Inflammatory macrophage (primary cell): ENCODE measurements around the gene RGMA.
"Not testable (repeated sequence)": the region's sequence is repeated elsewhere in the genome, so short reads cannot be mapped to it uniquely, and the experiment has no call there.

Experiments used
- DNase-seq, 2 donors: peaks; one replicate each; pipeline ENCODE4 v3.0.0-alpha.2; 2020 to 2022

Gene RGMA

GRCh38 chr15:93046721-93047120 is 42.3 kb downstream of the RGMA start:
- no peak for DNase-seq

- DNase-seq = no peak
Observed at GRCh38 chr15:93046120-93046519, 42.9 kb downstream of the RGMA start.

GRCh38 chr15:93045191-93045785 is 43.7 kb downstream of the RGMA start:
- no peak for DNase-seq

GRCh38 chr15:93044301-93045190 is 44.5 kb downstream of the RGMA start:
- DNase-seq = no peak

GRCh38 chr15:93043621-93044300 is 45.2 kb downstream of the RGMA start:
- no peak for DNase-seq

- no peak for DNase-seq
Observed at GRCh38 chr15:93042691-93043378, 46.2 kb downstream of the RGMA start.

GRCh38 chr15:93042211-93042610 is 46.8 kb downstream of the RGMA start:
- no peak for DNase-seq

- DNase-seq = no peak
Observed at GRCh38 chr15:93041159-93041547, 47.9 kb downstream of the RGMA start.

- peak; percentile 21 to 62 for DNase-seq
Observed at GRCh38 chr15:93040288-93041158, 48.5 kb downstream of the RGMA start.

- not testable (repeated sequence) for DNase-seq
Observed at GRCh38 chr15:93039562-93040287, 49.3 kb downstream of the RGMA start.

GRCh38 chr15:93037820-93038705 is 50.9 kb downstream of the RGMA start:
- DNase-seq = no peak

GRCh38 chr15:93036951-93037819 is 51.8 kb downstream of the RGMA start:
- peak; percentile 66 to 87 for DNase-seq

- DNase-seq = peak; percentile 47 to 58
Observed at GRCh38 chr15:93035953-93036810, 52.8 kb downstream of the RGMA start.

GRCh38 chr15:93035092-93035915 is 53.7 kb downstream of the RGMA start:
- no peak for DNase-seq

GRCh38 chr15:93034512-93034911 is 54.5 kb downstream of the RGMA start:
- no peak for DNase-seq

GRCh38 chr15:93033434-93034045 is 55.5 kb downstream of the RGMA start:
- no peak for DNase-seq
